Stomach (tissue), 9 donors: Measurements from ENCODE around the gene EMCN. TPM values are rescaled to one million over a fixed set of nuclear protein-coding genes. Genes with fewer than 3 reads are reported as not detected.
"Not testable (repeated sequence)": the region's sequence is repeated elsewhere in the genome, so short reads cannot be mapped to it uniquely, and the experiment has no call there.

Experiments
- DNase-seq, 2 donors: peaks; one replicate each; pipeline versions ENCODE4 v3.0.0 to v3.0.0-alpha.2; 2013 to 2019
- H3K27ac ChIP-seq, 5 donors: fragments of 200-600 bp in 4 of 5; sonication (generic) in 4 of 5; one replicate each; pipeline ENCODE4 v1.5.1; 2013 to 2019; ENCODE audit warnings: mild to moderate bottlenecking in 1 of 5, moderate library complexity in 1 of 5
- H3K27me3 ChIP-seq, 3 donors: fragments of 200-600 bp; sonication (generic); one replicate each; pipeline ENCODE4 v1.5.1; 2017 to 2019; ENCODE audit warnings: mixed run types in 1 of 3
- H3K36me3 ChIP-seq, 4 donors: fragments of 200-600 bp; sonication (generic); 1 replicate in 3 of 4; 2 replicates in 1 of 4; pipeline ENCODE4 v1.5.1; 2016 to 2019
- H3K4me1 ChIP-seq, 4 donors: fragments of 200-600 bp; sonication (generic); one replicate each; pipeline ENCODE4 v1.5.1; 2016 to 2019
- H3K4me3 ChIP-seq, 4 donors: fragments of 200-600 bp; sonication (generic) in 3 of 4; one replicate each; pipeline ENCODE4 v1.5.1; 2016 to 2019; ENCODE audit warnings: mild to moderate bottlenecking in 1 of 4
- H3K9me3 ChIP-seq, 4 donors: fragments of 200-600 bp; sonication (generic); one replicate each; pipeline ENCODE4 v1.5.1; 2016 to 2019
- CTCF ChIP-seq, 7 experiments: fragments of 450-650 bp in 4 of 7; fragments of 200-600 bp in 3 of 7; sonication (generic) in 3 of 7; IDR thresholded peaks; one replicate each; pipeline ENCODE4 v1.5.1; 2016 to 2019; ENCODE audit warnings: antibody characterized with exemption in 7 of 7, control low read depth in 2 of 7, mild to moderate bottlenecking in 1 of 7
- EP300 ChIP-seq: sonication (generic); formaldehyde crosslinking; IDR thresholded peaks from one replicate; pipeline ENCODE4 v1.6.1; 2017; ENCODE audit warnings: antibody characterized with exemption
- POLR2A ChIP-seq, 4 donors: fragments of 450-650 bp; IDR thresholded peaks; one replicate each; pipeline ENCODE4 v1.6.1; 2016; ENCODE audit warnings: antibody characterized with exemption in 4 of 4, control low read depth in 2 of 4, mild to moderate bottlenecking in 1 of 4, moderate library complexity in 1 of 4
- POLR2AphosphoS5 ChIP-seq, 3 donors: sonication (generic); formaldehyde crosslinking; IDR thresholded peaks; one replicate each; pipeline ENCODE4 v1.6.1; 2016; ENCODE audit warnings: antibody characterized with exemption in 3 of 3
- WGBS, 5 donors: extraction: QIAGEN DNeasy Blood & Tissue Kit in 3 of 5; methylation state at CpG; one replicate each; pipeline versions ENCODE4 v1.1.5 to v1.1.7; 2013 to 2018; 5-methylcytosine and 5-hydroxymethylcytosine counted together
- intact Hi-C: fragments of 100-400 bp; cut with DNase I; formaldehyde crosslinking; loops from one replicate; pipeline ENCODE4 v1.15.1; 2023; ENCODE audit warnings: low total_unique reads
- polyA plus RNA-seq, 3 donors: library from polyadenylated mRNA; stranded (reverse); fragments of 200-250 nt; gene quantifications; one replicate each; pipeline ENCODE4 v1.2.3, GENCODE V29; 2013
- total RNA-seq, 5 donors: library from RNA; depleted of rRNA; stranded (reverse); fragments of >200 nt; gene quantifications; one replicate each; pipeline versions ENCODE4 v1.1.0 to v1.2.3, GENCODE V29; 2014 to 2016
- donor health status: healthy with polysubstance abuse.
- donor health status: Bipolar disorder and iron deficiency.
- donor health status: healthy.

EMCN gene
- total and polyA plus RNA-seq, 8 donors, result 0.29 to 16.2 (median 3.2) TPM; not detected in 2

GRCh38 chr4:100533741-100534140, 15.9 kb upstream of the EMCN start:
- H3K4me1 ChIP-seq, result no peaks in the 10 kb centered on the region
- H3K27me3 ChIP-seq, result no peaks in the 10 kb centered on the region
- DNase-seq, result no peak
- intact Hi-C loops, result no loop called here
- TF ChIP-seq POLR2A (IDR thresholded peaks at IDR 0.05) (no peak), POLR2AphosphoS5 (IDR thresholded peaks at IDR 0.05) (no peak), EP300 (no peak), CTCF (IDR thresholded peaks at IDR 0.05) (no peak)
- H3K36me3 ChIP-seq, result no peaks in the 10 kb centered on the region
- WGBS, 5 donors, result 85 to 100% (median 90%) methylated on average over 1 of the region's 1 CpG
- H3K4me3 ChIP-seq, result no peak overlapping the region
- H3K27ac ChIP-seq, result no peak overlapping the region
- peaks cover 0 to 9% (median 0%) of the 10 kb centered on the region in 4 donors for H3K9me3 ChIP-seq

DNA sequence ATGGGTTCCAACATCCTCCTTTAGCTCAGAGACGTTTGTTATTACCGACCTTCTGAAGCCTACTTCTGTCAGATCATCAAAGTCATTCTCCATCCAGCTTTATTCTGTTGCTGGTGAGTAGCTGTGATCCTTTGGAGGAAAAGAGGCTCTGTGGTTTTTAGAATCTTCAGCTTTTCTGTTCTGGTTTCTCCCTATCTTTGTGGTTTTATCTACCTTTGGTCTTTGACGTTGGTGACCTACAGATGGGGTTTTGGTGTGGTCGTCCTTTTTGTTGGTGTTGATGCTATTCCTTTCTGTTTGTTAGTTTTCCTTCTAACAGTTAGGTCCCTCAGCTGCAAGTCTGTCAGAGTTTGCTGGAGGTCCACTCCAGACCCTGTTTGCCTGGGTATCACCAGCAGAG, 12.3 kb upstream of the EMCN start:
- H3K36me3 ChIP-seq, H3K4me3 ChIP-seq, H3K27me3 ChIP-seq, H3K27ac ChIP-seq, intact Hi-C loops, H3K9me3 ChIP-seq, DNase-seq, H3K4me1 ChIP-seq: not testable (repeated sequence)
- WGBS, 5 donors, result 78 to 89% (median 86%) methylated on average over 4 of the region's 4 CpGs

GRCh38 chr4:100525686-100526085, 7.9 kb upstream of the EMCN start:
- Histone ChIP-seq H3K4me1 (no peaks in the 10 kb centered on the region), H3K36me3 (no peaks in the 10 kb centered on the region), H3K27me3 (no peaks in the 10 kb centered on the region), H3K27ac (no peak overlapping the region), H3K4me3 (no peak overlapping the region), H3K9me3 (peaks cover 0 to 9% (median 0%) of the 10 kb centered on the region in 4 donors)
- TF ChIP-seq EP300, result no peak
- no peak for TF ChIP-seq POLR2AphosphoS5 (IDR thresholded peaks at IDR 0.05)
- no peak for TF ChIP-seq CTCF (IDR thresholded peaks at IDR 0.05)
- no peak for TF ChIP-seq POLR2A (IDR thresholded peaks at IDR 0.05)
- 58 to 73% (median 65%) methylated on average over 1 of the region's 1 CpG for WGBS, 5 donors
- DNase-seq, result peak in 1 of 2 donors; percentile 16
- intact Hi-C loops, result no loop called here

DNA sequence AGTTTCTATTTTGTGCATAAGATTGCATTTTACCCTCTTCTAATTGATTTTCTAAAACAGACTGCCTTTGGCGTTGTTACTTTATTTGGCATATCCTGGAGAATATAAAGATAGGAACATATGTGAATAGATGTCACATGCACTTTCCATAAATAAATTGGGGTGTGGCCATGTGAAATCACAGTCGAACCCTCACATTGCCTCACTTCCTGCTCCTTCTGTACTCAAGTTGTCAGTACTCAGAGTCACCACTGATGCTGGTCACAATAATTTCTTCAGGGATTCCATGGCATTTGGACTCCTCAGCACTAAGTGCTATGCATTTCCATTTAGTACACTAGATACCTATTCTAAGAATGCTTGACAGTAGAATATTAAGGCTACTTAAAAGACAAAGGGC, 1.4 kb upstream of the EMCN start:
- intact Hi-C loops, result no loop called here

DNA sequence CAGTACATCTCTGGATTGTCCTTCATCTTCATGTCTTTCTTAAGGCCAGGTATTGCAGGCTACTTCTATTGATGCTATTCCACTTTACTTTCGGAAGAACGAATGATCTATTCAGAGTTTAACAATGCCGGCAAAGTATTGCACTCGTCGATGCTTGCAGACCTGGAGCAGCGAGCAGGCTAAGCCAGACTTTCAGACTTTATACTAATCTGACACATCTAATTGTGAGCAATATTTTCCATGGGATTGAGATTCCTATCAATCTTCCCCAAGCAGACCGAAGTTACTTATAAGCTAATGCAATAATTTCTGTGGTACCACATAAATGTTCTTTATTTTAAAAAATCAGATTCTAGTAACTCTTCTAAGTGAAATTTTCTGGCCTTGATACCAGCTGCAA, 1.6 kb downstream of the EMCN start:
- no peaks in the 10 kb centered on the region for H3K36me3 ChIP-seq
- H3K27ac ChIP-seq, result peak overlapping the region in 1 of 5 donors; percentile 7
- DNase-seq, result no peak
- peak overlapping the region in 1 of 4 donors; percentile 20 for H3K4me3 ChIP-seq
- no peaks in the 10 kb centered on the region for H3K27me3 ChIP-seq
- 71 to 83% (median 80%) methylated on average over 7 of the region's 7 CpGs for WGBS, 5 donors
- no peaks in the 10 kb centered on the region for H3K4me1 ChIP-seq
- no peak for TF ChIP-seq CTCF (IDR thresholded peaks at IDR 0.05)
- no peak for TF ChIP-seq POLR2AphosphoS5 (IDR thresholded peaks at IDR 0.05)
- TF ChIP-seq POLR2A (IDR thresholded peaks at IDR 0.05), result no peak
- TF ChIP-seq EP300, result no peak
- no peaks in the 10 kb centered on the region for H3K9me3 ChIP-seq
- intact Hi-C loops, result no loop called here

More for the DNA sequence above, 1.4 kb upstream of the EMCN start:
- WGBS, 5 donors, result 46 to 72% (median 61%) methylated on average over 2 of the region's 2 CpGs
- no peak for TF ChIP-seq EP300
- no peak for TF ChIP-seq POLR2AphosphoS5 (IDR thresholded peaks at IDR 0.05)
- H3K4me3 ChIP-seq, result no peak overlapping the region
- no peaks in the 10 kb centered on the region for H3K9me3 ChIP-seq
- DNase-seq, result peak in 1 of 2 donors; percentile 16
- H3K4me1 ChIP-seq, result no peaks in the 10 kb centered on the region
- H3K27me3 ChIP-seq, result no peaks in the 10 kb centered on the region
- H3K36me3 ChIP-seq, result no peaks in the 10 kb centered on the region
- no peak overlapping the region for H3K27ac ChIP-seq
